ENCODE results near the gene STK17A.

GRCh38 chr7:43653466-43653865, 70.6 kb downstream of the STK17A start:
- TF ChIP-seq ZNF10 (tag by site-specific recombination; IDR thresholded peaks at IDR 0.05) (no peak), CTCF (tag by site-specific recombination; IDR thresholded peaks at IDR 0.05) (no peak), ZNF274 (IDR thresholded peaks at IDR 0.05; ENCODE audit: low read length) (no peak), ZNF274 (tag by site-specific recombination; IDR thresholded peaks at IDR 0.05; ENCODE audit: borderline replicate concordance) (no peak), PRDM1 (tag by site-specific recombination; IDR thresholded peaks at IDR 0.05) (no peak), GLI2 (tag by site-specific recombination; IDR thresholded peaks at IDR 0.05; ENCODE audit: borderline replicate concordance, low read depth) (no peak), ZNF175 (tag by site-specific recombination; IDR thresholded peaks at IDR 0.05) (no peak), ZBTB1 (tag by site-specific recombination; IDR thresholded peaks at IDR 0.05) (no peak), YY1 (tag by site-specific recombination; IDR thresholded peaks at IDR 0.05) (no peak), REST (tag by site-specific recombination; IDR thresholded peaks at IDR 0.05) (no peak), ZNF777 (tag by site-specific recombination; IDR thresholded peaks at IDR 0.05; ENCODE audit: borderline replicate concordance) (no peak), TSHZ1 (tag by site-specific recombination; IDR thresholded peaks at IDR 0.05; ENCODE audit: borderline replicate concordance) (no peak), ZSCAN18 (tag by site-specific recombination; IDR thresholded peaks at IDR 0.05) (no peak), ZNF184 (tag by site-specific recombination; IDR thresholded peaks at IDR 0.05) (no peak), ZNF221 (tag by site-specific recombination; IDR thresholded peaks at IDR 0.05; ENCODE audit: borderline replicate concordance) (no peak)
